GM12878 (cell line): ENCODE data around the gene SPRED2. TPM values are rescaled to one million over a fixed set of nuclear protein-coding genes. Genes with fewer than 3 reads are reported as not detected.

Source experiments
- ATAC-seq: fragments of 200-7000 bp; cut with Tn5 transposase; 3 replicates; pipeline ENCODE4 v1.9.1; 2020; ENCODE audit warnings: mild to moderate bottlenecking, moderate library complexity
- BruUV-seq: library from RNA; stranded (reverse); fragments of 400-500 nt; replicated peaks from 2 replicates; lab custom pipeline; 2021; lab: Mats Ljungman, UMichigan
- CTCF ChIA-PET: fragments of 300-600 bp; sonication (Branson Sonifier 250); formaldehyde crosslinking; extraction: SDS; loops from one replicate; lab custom pipeline; 2021; ENCODE audit warnings: inconsistent platforms; lab: Yijun Ruan, JAX
- POLR2A ChIA-PET: fragments of 350-600 bp; formaldehyde crosslinking; extraction: SDS; loops from one replicate; lab custom pipeline; 2021; ENCODE audit warnings: inconsistent platforms; lab: Charles Lee
- RAD21 ChIA-PET: fragments of 300-600 bp; sonication (Branson Sonifier 250); formaldehyde crosslinking; loops from one replicate; lab custom pipeline; 2023; ENCODE audit warnings: antibody characterized with exemption; ENCODE audit not compliant: unreplicated experiment; lab: Charles Lee
- SMC1A ChIA-PET: fragments of 300-600 bp; sonication (Branson Sonifier 250); formaldehyde crosslinking; loops from one replicate; lab custom pipeline; 2023; ENCODE audit not compliant: unreplicated experiment, uncharacterized antibody; lab: Charles Lee
- DNase-seq: peaks from one replicate; pipeline ENCODE4 v3.0.0-alpha.2; 2011; ENCODE audit warnings: low read depth, low spot score
- FAIRE-seq: peaks from 3 replicates; lab custom pipeline; 2011; peaks lifted over from hg19 to GRCh38; lab: Jason Lieb, UNC
- H2AFZ ChIP-seq: 2 replicates; pipeline ENCODE4 v1.6.0; 2011; ENCODE audit warnings: low read depth, low read length, control low read depth; ENCODE audit not compliant: control insufficient read depth
- H3K27ac ChIP-seq: 2 replicates; pipeline ENCODE4 v1.5.1; 2011; ENCODE audit warnings: control low read depth; ENCODE audit not compliant: control insufficient read depth, insufficient read depth
- H3K27me3 ChIP-seq, 2 experiments: replicated peaks in 1 of 2; 2 replicates each; pipeline versions ENCODE4 v1.6.0 to v1.6.1; 2011; ENCODE audit warnings: low read length in 1 of 2; ENCODE audit not compliant: control insufficient read depth in 2 of 2, insufficient read depth in 2 of 2
- H3K36me3 ChIP-seq, 2 experiments: 2 replicates each; pipeline ENCODE4 v1.5.1; 2011; ENCODE audit warnings: low read length in 1 of 2; ENCODE audit not compliant: control insufficient read depth in 2 of 2, insufficient read depth in 2 of 2
- H3K4me1 ChIP-seq: 2 replicates; pipeline ENCODE4 v1.6.1; 2011; ENCODE audit warnings: mild to moderate bottlenecking, low read length, moderate library complexity, mixed read lengths; ENCODE audit not compliant: control insufficient read depth, insufficient read depth
- H3K4me2 ChIP-seq: 2 replicates; pipeline ENCODE4 v1.6.0; 2011; ENCODE audit warnings: control low read depth; ENCODE audit not compliant: control insufficient read depth, insufficient read depth
- H3K4me3 ChIP-seq: fragments of 200-600 bp; sonication (generic); 2 replicates; pipeline ENCODE4 v1.5.1; 2016
- H3K79me2 ChIP-seq: 2 replicates; pipeline ENCODE4 v1.6.0; 2011; ENCODE audit warnings: low read length; ENCODE audit not compliant: control insufficient read depth, insufficient read depth
- H3K9ac ChIP-seq: 2 replicates; pipeline ENCODE4 v1.8.0; 2011; ENCODE audit warnings: low read length, control low read depth, mixed read lengths; ENCODE audit not compliant: control insufficient read depth, insufficient read depth
- H3K9me3 ChIP-seq: replicated peaks from 3 replicates; pipeline ENCODE4 v1.5.1; 2011; ENCODE audit warnings: mild to moderate bottlenecking, low read length; ENCODE audit not compliant: control insufficient read depth, insufficient read depth
- H4K20me1 ChIP-seq: 2 replicates; pipeline ENCODE4 v1.6.0; 2011; ENCODE audit not compliant: control insufficient read depth, insufficient read depth
- CBX3 ChIP-seq: fragments of 200-600 bp; sonication (generic); IDR thresholded peaks from 2 replicates; pipeline ENCODE4 v1.6.1; 2016; ENCODE audit warnings: low read depth, borderline replicate concordance
- CBX5 ChIP-seq: sonication (generic); IDR thresholded peaks from 2 replicates; pipeline ENCODE4 v1.6.1; 2016; ENCODE audit warnings: low read depth, moderate library complexity, mild to moderate bottlenecking, inconsistent platforms
- CHD2 ChIP-seq: IDR thresholded peaks from 2 replicates; pipeline ENCODE4 v1.6.1; 2011; ENCODE audit warnings: low read depth, low read length, improper control_type of control experiment, borderline replicate concordance
- CREB1 ChIP-seq: IDR thresholded peaks from 2 replicates; pipeline ENCODE4 v1.6.1; 2012; ENCODE audit warnings: low read depth, mild to moderate bottlenecking, inconsistent platforms
- CREM ChIP-seq: IDR thresholded peaks from 2 replicates; pipeline ENCODE4 v1.6.1; 2014; ENCODE audit warnings: antibody characterized with exemption, low read depth
- DPF2 ChIP-seq: fragments of 450-650 bp; IDR thresholded peaks from 2 replicates; pipeline ENCODE4 v1.6.1; 2017; ENCODE audit warnings: mild to moderate bottlenecking
- E2F4 ChIP-seq: IDR thresholded peaks from 2 replicates; pipeline ENCODE4 v1.6.1; 2012; ENCODE audit warnings: low read depth, low read length, improper control_type of control experiment
- E4F1 ChIP-seq: fragments of 450-650 bp; IDR thresholded peaks from 2 replicates; pipeline ENCODE4 v1.6.1; 2018; ENCODE audit warnings: borderline replicate concordance, mild to moderate bottlenecking; ENCODE audit not compliant: partially characterized antibody
- ETV6 ChIP-seq, 2 experiments: fragments of 450-650 bp in 1 of 2; IDR thresholded peaks in 1 of 2; conservative IDR thresholded peaks in 1 of 2; 2 replicates each; pipeline ENCODE4 v1.6.1; 2014; ENCODE audit warnings: antibody characterized with exemption in 1 of 2, borderline replicate concordance in 1 of 2, low read depth in 1 of 2, mild to moderate bottlenecking in 1 of 2, moderate library complexity in 1 of 2
- HDGF ChIP-seq: fragments of 450-650 bp; IDR thresholded peaks from 2 replicates; pipeline ENCODE4 v1.6.1; 2016; ENCODE audit warnings: antibody characterized with exemption
- IKZF1 ChIP-seq: fragments of 450-650 bp; conservative IDR thresholded peaks from 2 replicates; pipeline ENCODE4 v1.6.1; 2017; ENCODE audit warnings: antibody characterized with exemption, mild to moderate bottlenecking
- IKZF2 ChIP-seq, 2 experiments: fragments of 450-650 bp; IDR thresholded peaks; 2 replicates each; pipeline ENCODE4 v1.6.1; 2017; ENCODE audit warnings: mild to moderate bottlenecking in 2 of 2, moderate library complexity in 2 of 2
- KLF5 ChIP-seq: fragments of 450-650 bp; IDR thresholded peaks from 2 replicates; pipeline ENCODE4 v1.6.1; 2014; ENCODE audit warnings: mild to moderate bottlenecking; ENCODE audit not compliant: partially characterized antibody
- NFIC ChIP-seq: IDR thresholded peaks from 2 replicates; pipeline ENCODE4 v1.6.1; 2012; ENCODE audit warnings: low read depth, mild to moderate bottlenecking, inconsistent platforms, low read length, moderate library complexity
- NR2F1 ChIP-seq: fragments of 450-650 bp; conservative IDR thresholded peaks from 2 replicates; pipeline ENCODE4 v1.6.1; 2017; ENCODE audit warnings: mild to moderate bottlenecking
- PAX5 ChIP-seq: IDR thresholded peaks from 2 replicates; pipeline ENCODE4 v1.6.1; 2011; ENCODE audit warnings: low read depth, low read length, borderline replicate concordance
- POU2F2 ChIP-seq: IDR thresholded peaks from 3 replicates; pipeline ENCODE4 v1.6.1; 2011; ENCODE audit warnings: low read depth, mild to moderate bottlenecking, low read length, borderline replicate concordance
- RUNX3 ChIP-seq: IDR thresholded peaks from 2 replicates; pipeline ENCODE4 v1.6.1; 2012; ENCODE audit warnings: low read length, inconsistent platforms
- SMAD1 ChIP-seq: fragments of 450-650 bp; IDR thresholded peaks from 2 replicates; pipeline ENCODE4 v1.6.1; 2018; ENCODE audit warnings: mild to moderate bottlenecking, low read depth; ENCODE audit not compliant: partially characterized antibody
- SMARCA5 ChIP-seq: fragments of 450-650 bp; IDR thresholded peaks from 2 replicates; pipeline ENCODE4 v1.6.1; 2017; ENCODE audit warnings: mild to moderate bottlenecking
- ZNF384 ChIP-seq: IDR thresholded peaks from 2 replicates; pipeline ENCODE4 v1.6.1; 2012; ENCODE audit warnings: low read depth, mild to moderate bottlenecking, low read length, improper control_type of control experiment, borderline replicate concordance
- WGBS: methylation state at CpG from one replicate; pipeline ENCODE4 v1.1.6; 2016; ENCODE audit warnings: low lambda C conversion rate; ENCODE audit not compliant: insufficient replicate concordance, insufficient coverage; ENCODE audit errors: missing lambda C conversion rate; 5-methylcytosine and 5-hydroxymethylcytosine counted together
- in situ Hi-C: fragments of 300-500 bp; cut with MboI; formaldehyde crosslinking; loops from 9 replicates; pipeline ENCODE4 v1.14.3; 2018; ENCODE audit warnings: mixed read lengths
- intact Hi-C: fragments of 100-400 bp; cut with micrococcal nuclease; formaldehyde crosslinking; loops from one replicate; pipeline ENCODE4 v1.14.2; 2022; ENCODE audit not compliant: unreplicated experiment
- polyA plus RNA-seq, 11 experiments: library from polyadenylated mRNA; depleted of rRNA in 4 of 11; unstranded in 6 of 11; stranded (reverse) in 5 of 11; fragments of >200 nt; fragmentation: Nextera tagmentation in 4 of 11; fragmentation: Illumina TruSeq in 1 of 11; extraction: Ambion mirVana in 4 of 11; extraction: Trizol in 1 of 11; gene quantifications; 1 replicate in 1 of 11; 2 replicates in 10 of 11; pipeline versions ENCODE4 v1.2.1 to v1.2.3, GENCODE V29; 2011 to 2016; ENCODE audit warnings: inconsistent platforms in 2 of 11, missing spikeins in 2 of 11, low read depth in 1 of 11
- total RNA-seq, 4 experiments: library from RNA; depleted of rRNA in 3 of 4; stranded (reverse); fragments of >200 nt in 3 of 4; fragmentation: Illumina TruSeq in 1 of 4; extraction: Trizol in 1 of 4; gene quantifications; 2 replicates each; pipeline versions ENCODE4 v1.2.1 to v1.2.3, GENCODE V29; 2013 to 2021

SPRED2 gene
- total and polyA plus RNA-seq, 10 of the 15 experiments (the other 5 are each of a cell fraction or from before 2014, with no cell fraction given) = 3.0 to 23.9 (median 9.7) TPM

GRCh38 chr2:65300761-65301711 is 131.4 kb downstream of the SPRED2 start:
- in situ Hi-C loops = no loop called here
- Histone ChIP-seq H3K79me2 (no peaks in the 10 kb centered on the region), H3K4me3 (peak overlapping the region; percentile 17; the same call in 1 of the 2 replicates), H2AFZ (no peak overlapping the region; the same call in 1 of the 2 replicates), H3K9me3 (no peaks in the 10 kb centered on the region), H3K27me3 (no peaks in the 10 kb centered on the region), H3K4me2 (peak overlapping the region; percentile 49), H3K9ac (no peak overlapping the region), H3K27ac (peak overlapping the region; percentile 38), H3K4me1 (peaks cover 40% of the 10 kb centered on the region), H3K36me3 (no peaks in the 10 kb centered on the region), H4K20me1 (no peaks in the 10 kb centered on the region)
- ChIA-PET POLR2A (interaction anchor here (0.6 to 1.4 kb wide), 4 partner anchors 14 to 655 kb away, joined by 3 to 4 read pairs (median 3); no protein-coding TSS in a partner anchor), CTCF (interaction anchor here (0.8 to 2.6 kb wide), 12 partner anchors 14 to 236 kb away, joined by 3 to 10 read pairs (median 4); no protein-coding TSS in a partner anchor), RAD21 (interaction anchor here (0.5 to 3.1 kb wide), 11 partner anchors 9 to 135 kb away, joined by 3 to 13 read pairs (median 4); no protein-coding TSS in a partner anchor), SMC1A (interaction anchor here (0.6 to 5.1 kb wide), 15 partner anchors 9 to 306 kb away, joined by 3 to 29 read pairs (median 4); no protein-coding TSS in a partner anchor)
- DNase-seq (peak; percentile 61), FAIRE-seq (peak; percentile 84), ATAC-seq (peak; percentile 84)
- intact Hi-C loops = no loop called here
- BruUV-seq = no TSS peak
- under 1% methylated on average over 20 of the region's 20 CpGs for WGBS
- TF ChIP-seq SMARCA5 (no peak), RUNX3 (peak; percentile 88), NFIC (peak; percentile 55; the same call in 1 of the 2 replicates), CBX5 (peak; percentile 22; the same call in 1 of the 2 replicates), POU2F2 (peak; percentile 80; the same call in 2 of the 3 replicates), CREB1 (peak; percentile 50; the same call in 1 of the 2 replicates), NR2F1 (no peak), ZNF384 (peak; percentile 87), E4F1 (no peak), SMAD1 (no peak), IKZF2 (IDR thresholded peaks at IDR 0.05) (peak; percentile 58 to 68), KLF5 (no peak), CREM (peak; percentile 62), ETV6 (conservative IDR thresholded peaks at IDR 0.05 in 1 of 2, IDR thresholded peaks at IDR 0.05 in 1 of 2; ENCODE audit: borderline replicate concordance in 1 of 2, low read depth in 1 of 2) (peak in 1 of 2 experiments; percentile 73; a peak in 2 of 4 replicates), CBX3 (no peak), PAX5 (no peak), IKZF1 (peak; percentile 57), DPF2 (peak; percentile 29; the same call in 1 of the 2 replicates), CHD2 (no peak), HDGF (no peak), E2F4 (no peak)
